Activated CD4-positive, CD25-positive, alpha-beta regulatory T cell treated with anti-CD3 and anti-CD28 coated beads, Interleukin-2, amount 50 U/mL, for 16 hours (primary cell): Measurements from ENCODE around the gene FBRS.
A peak's percentile ranks its signal among the peaks of the same experiment; 100 is the strongest.
"Not testable (repeated sequence)": the region's sequence is repeated elsewhere in the genome, so short reads cannot be mapped to it uniquely, and the experiment has no call there.

ENCODE experiments used
- DNase-seq: peaks from one replicate; pipeline ENCODE4 v3.0.0-alpha.2; 2020; ENCODE audit warnings: low read depth, low spot score

Gene FBRS

GRCh38 chr16:30657866-30658730 is at the start of gene FBRS:
Gene FBRS (plus strand): TSS chr16:30658431. CDS start chr16:30659519, 1,088 bp downstream.
- DNase-seq: peak; percentile 100

DNA sequence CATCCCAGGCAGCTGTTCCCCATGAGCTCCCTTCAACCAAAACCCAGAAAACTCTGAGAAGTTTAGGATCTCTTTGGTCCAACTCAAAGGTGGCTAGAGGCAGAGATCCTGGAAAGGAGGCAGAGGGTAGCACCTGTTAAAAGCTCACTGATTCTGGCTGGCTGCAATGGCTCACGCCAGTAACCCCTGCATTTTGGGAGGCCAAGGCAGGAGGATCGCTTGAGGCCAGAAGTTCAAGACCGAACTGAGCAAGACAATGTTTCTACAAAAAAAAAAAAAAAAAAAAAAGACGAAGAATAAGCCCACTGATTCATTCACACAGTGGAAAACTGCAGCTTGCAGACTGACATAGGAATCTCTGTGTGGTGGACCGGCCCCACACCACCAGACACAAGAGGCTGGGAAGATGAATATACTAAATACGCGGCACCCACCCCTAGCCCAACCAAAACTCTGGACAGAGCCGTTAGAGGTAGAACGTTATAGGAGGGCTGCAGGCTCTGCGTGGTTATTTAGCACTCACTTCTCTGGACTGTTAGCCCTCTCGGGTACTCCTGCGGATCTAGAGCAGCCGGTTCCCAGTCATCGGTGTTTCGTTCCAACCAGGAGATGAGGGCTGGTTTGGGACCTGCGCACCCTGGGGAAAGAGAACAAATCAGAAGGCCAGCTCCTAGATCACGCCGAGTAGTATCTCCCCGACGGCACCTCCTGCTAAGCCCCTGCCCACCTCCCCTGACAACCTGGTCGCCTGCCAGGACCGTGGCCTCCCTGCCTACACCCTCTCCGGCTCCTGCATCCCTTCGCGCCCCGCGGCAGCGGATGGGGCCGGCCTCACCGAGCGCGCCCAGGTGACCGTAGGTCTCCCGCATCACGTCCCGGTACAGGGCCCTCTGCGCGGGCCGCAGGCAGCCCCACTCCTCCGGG is 49.0 kb upstream of the FBRS start:
- DNase-seq: no peak

DNA sequence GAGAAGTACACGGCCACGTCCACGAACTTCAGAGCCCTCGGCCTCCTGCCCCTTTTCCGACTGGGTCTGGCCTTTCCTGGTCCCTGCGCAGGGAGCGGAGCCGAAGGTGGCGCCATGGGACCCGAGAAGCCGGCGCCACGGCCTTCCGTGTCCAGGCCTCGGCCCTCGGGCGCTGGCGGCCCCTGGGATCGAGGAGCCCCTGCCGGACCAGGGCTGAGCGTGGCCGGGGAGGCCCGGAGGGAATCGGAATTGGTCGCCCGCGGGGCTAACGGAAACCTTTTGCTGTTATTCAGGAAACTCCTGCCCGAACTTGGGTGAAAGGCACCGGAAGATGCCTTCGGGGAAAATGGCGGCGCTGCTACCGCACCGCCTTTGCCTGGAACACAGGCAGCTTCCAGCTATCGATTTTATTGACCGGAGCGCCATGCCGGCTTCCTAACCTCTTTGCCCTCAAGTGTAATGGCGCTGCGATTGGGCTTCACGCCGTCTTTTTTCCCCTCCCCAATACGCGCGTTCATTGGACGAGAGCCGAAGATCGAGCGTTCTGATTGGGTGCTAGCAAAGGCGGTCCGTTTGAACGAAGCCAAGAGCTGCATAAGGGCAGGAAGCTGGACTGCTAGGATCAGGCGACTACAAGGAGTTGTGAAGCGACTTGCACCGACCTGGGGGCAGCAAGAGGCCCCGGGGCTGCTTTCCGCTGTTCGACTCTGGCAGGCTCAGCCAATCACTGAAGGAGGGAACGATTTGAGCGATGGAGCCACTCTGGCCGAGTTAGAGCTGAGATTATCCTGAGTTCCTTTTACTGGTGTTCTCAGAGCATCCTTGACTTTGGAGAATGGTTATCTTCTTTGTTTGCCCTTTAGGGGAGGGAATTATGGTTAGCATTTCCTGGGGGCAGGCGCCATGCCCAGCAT is 48.0 kb upstream of the FBRS start, which contains the start of gene ZNF689:
Gene ZNF689, minus strand, starts transcription at position 464 of the 914 bp plus-strand sequence. Its CDS starts 348 bp downstream, at position 116.
- peak; percentile 91 for DNase-seq

GRCh38 chr16:30615358-30616091 is 42.7 kb upstream of the FBRS start:
- peak; percentile 45 for DNase-seq

GRCh38 chr16:30619202-30619601 is 39.0 kb upstream of the FBRS start:
- DNase-seq: no peak

- no peak for DNase-seq
Observed at GRCh38 chr16:30619638-30620037, 38.6 kb upstream of the FBRS start.

- DNase-seq: no peak
Observed at GRCh38 chr16:30620169-30620568, 38.1 kb upstream of the FBRS start.

DNA sequence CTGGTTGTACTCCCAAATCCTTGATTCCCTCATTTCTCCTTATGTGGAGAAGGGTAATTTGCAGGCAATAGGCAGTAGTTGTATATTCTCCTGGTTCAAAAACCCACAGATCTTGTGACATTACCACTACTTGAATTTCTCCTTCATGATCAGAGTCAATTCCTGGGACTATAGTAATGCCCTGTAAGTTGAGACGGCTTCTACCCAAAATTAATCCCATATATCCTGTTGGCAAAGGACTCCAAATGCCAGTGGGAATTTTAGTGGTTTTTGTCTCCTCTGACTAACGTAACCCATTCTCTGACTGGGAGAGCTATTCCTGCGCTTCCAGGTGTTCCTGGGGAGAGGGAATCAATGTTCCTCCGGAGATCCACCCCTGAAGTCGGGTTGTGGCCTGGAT is 36.5 kb upstream of the FBRS start:
- DNase-seq: no peak

DNA sequence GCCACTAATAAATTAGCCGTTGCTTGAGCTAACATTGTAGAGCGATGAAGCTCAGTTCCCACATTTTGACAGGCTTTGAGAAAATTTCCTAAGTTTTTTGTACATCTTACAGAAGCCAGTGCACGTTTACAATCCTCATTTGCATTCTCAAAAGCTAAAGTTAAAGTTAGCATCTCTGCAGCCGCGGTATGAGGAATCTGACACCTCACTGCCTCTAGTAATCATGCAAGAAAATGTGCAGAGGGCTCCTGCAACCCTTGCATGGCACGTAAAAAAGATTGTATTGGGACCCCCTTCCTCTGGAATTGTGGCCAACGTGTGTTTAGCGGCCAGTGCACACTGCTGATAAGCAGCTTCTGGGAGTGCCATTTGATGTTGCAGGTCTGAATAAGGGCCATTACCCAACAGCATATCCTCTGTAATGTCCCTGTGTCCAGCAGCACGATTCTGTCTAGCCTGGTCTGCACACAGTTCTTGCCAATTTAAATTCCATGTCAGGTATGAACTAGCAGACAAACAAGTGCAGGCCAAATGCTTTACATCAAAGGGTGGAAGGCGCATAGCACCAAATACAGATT is 35.7 kb upstream of the FBRS start:
- no peak for DNase-seq

DNA sequence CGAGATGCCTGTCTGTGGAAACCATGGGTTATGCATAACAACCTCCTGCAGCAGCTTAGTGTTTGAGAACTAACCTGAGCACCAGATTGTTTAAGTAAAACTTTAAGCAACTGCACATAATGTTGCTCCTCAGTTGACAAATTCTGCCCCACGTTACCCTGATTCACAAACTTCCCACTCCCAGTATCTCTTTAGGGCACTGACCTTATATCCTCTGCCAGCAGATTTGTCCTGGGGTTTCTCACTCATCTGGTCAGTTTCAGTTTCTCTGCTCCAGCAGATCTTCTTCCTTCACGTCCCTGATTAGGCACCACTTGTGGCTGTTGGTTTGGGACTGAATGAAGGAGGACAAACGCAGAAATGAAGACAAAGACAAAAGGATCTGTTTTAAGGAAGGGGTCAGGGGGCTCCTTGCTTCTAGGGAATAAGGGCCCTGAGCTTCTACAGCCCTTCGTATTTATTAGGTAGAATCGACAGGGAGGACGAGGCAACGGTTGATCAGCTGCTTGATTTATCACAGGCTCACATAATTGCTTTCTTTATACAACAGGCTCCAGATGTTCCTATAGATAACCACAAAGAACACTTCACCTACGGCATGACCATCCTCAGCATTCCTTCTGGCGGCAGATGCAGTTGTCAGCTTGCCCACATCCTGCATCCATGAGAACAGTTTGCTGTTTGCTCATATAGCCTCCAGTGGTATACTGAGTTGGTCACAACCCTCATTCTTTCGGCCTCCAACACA is 34.5 kb upstream of the FBRS start:
- no peak for DNase-seq

GRCh38 chr16:30626236-30626635 is 32.0 kb upstream of the FBRS start:
- no peak for DNase-seq

GRCh38 chr16:30628628-30629540 is 29.3 kb upstream of the FBRS start:
- DNase-seq: peak; percentile 77

GRCh38 chr16:30632454-30632853 is 25.8 kb upstream of the FBRS start:
- not testable (repeated sequence) for DNase-seq

- no peak for DNase-seq
Observed at GRCh38 chr16:30633526-30633925, 24.7 kb upstream of the FBRS start.

- no peak for DNase-seq
Observed at GRCh38 chr16:30636599-30636998, 21.6 kb upstream of the FBRS start.

- not testable (repeated sequence) for DNase-seq
Observed at GRCh38 chr16:30637139-30637538, 21.1 kb upstream of the FBRS start.

GRCh38 chr16:30637944-30638343 is 20.3 kb upstream of the FBRS start:
- DNase-seq: no peak

- DNase-seq: no peak
Observed at GRCh38 chr16:30641378-30641982, 16.8 kb upstream of the FBRS start.
